Suprapubic skin (tissue), 4 donors: ENCODE results near the gene NPHP4. TPM values are rescaled to one million over a fixed set of nuclear protein-coding genes. Genes with fewer than 3 reads are reported as not detected.

ENCODE experiments used
- DNase-seq, 2 donors: peaks; one replicate each; pipeline ENCODE4 v3.0.0-alpha.2; 2019; ENCODE audit warnings: low spot score in 2 of 2
- H3K27ac ChIP-seq: fragments of 200-600 bp; sonication (generic); one replicate; pipeline ENCODE4 v1.5.1; 2019
- H3K27me3 ChIP-seq: fragments of 200-600 bp; sonication (generic); one replicate; pipeline ENCODE4 v1.5.1; 2019
- H3K36me3 ChIP-seq: fragments of 200-600 bp; sonication (generic); one replicate; pipeline ENCODE4 v1.5.1; 2019
- H3K4me1 ChIP-seq: fragments of 200-600 bp; sonication (generic); one replicate; pipeline ENCODE4 v1.5.1; 2019
- H3K4me3 ChIP-seq: fragments of 200-600 bp; sonication (generic); one replicate; pipeline ENCODE4 v1.5.1; 2019; ENCODE audit warnings: mild to moderate bottlenecking
- H3K9me3 ChIP-seq: fragments of 200-600 bp; sonication (generic); one replicate; pipeline ENCODE4 v1.5.1; 2019
- CTCF ChIP-seq, 2 donors: fragments of 200-600 bp in 1 of 2; fragments of 450-650 bp in 1 of 2; sonication (generic) in 1 of 2; IDR thresholded peaks; one replicate each; pipeline ENCODE4 v1.5.1; 2016 to 2019; ENCODE audit warnings: antibody characterized with exemption in 2 of 2, mild to moderate bottlenecking in 1 of 2, moderate library complexity in 1 of 2
- EP300 ChIP-seq: sonication (generic); formaldehyde crosslinking; IDR thresholded peaks from one replicate; pipeline ENCODE4 v1.6.1; 2017; ENCODE audit warnings: antibody characterized with exemption
- POLR2A ChIP-seq, 2 donors: fragments of 450-650 bp; IDR thresholded peaks; one replicate each; pipeline ENCODE4 v1.6.1; 2017; ENCODE audit warnings: antibody characterized with exemption in 2 of 2, mild to moderate bottlenecking in 2 of 2, moderate library complexity in 2 of 2
- POLR2AphosphoS5 ChIP-seq, 3 donors: sonication (generic); formaldehyde crosslinking; IDR thresholded peaks; one replicate each; pipeline ENCODE4 v1.6.1; 2017; ENCODE audit warnings: antibody characterized with exemption in 3 of 3
- WGBS: methylation state at CpG from one replicate; pipeline ENCODE4 v1.1.5; 2018; 5-methylcytosine and 5-hydroxymethylcytosine counted together
- total RNA-seq, 4 donors: library from RNA; depleted of rRNA; stranded (reverse); fragments of >200 nt; gene quantifications; one replicate each; pipeline ENCODE4 v1.1.0, GENCODE V29; 2016

The NPHP4 gene
- total RNA-seq, 4 donors from 2014 or later, result 26.3 to 33.7 (median 29.1) TPM

GRCh38 chr1:5842679-5843078 lies 149.5 kb downstream of the NPHP4 start:
- Histone ChIP-seq H3K36me3 (no peaks in the 10 kb centered on the region), H3K27ac (no peak overlapping the region), H3K4me1 (no peaks in the 10 kb centered on the region), H3K27me3 (peaks cover 49% of the 10 kb centered on the region), H3K9me3 (no peaks in the 10 kb centered on the region), H3K4me3 (no peak overlapping the region)
- 76% methylated on average over 11 of the region's 13 CpGs for WGBS
- no peak for DNase-seq
- no peak for TF ChIP-seq EP300
- no peak for TF ChIP-seq POLR2AphosphoS5 (IDR thresholded peaks at IDR 0.05)
- TF ChIP-seq POLR2A (IDR thresholded peaks at IDR 0.05), result no peak
- no peak for TF ChIP-seq CTCF (IDR thresholded peaks at IDR 0.05)

DNA sequence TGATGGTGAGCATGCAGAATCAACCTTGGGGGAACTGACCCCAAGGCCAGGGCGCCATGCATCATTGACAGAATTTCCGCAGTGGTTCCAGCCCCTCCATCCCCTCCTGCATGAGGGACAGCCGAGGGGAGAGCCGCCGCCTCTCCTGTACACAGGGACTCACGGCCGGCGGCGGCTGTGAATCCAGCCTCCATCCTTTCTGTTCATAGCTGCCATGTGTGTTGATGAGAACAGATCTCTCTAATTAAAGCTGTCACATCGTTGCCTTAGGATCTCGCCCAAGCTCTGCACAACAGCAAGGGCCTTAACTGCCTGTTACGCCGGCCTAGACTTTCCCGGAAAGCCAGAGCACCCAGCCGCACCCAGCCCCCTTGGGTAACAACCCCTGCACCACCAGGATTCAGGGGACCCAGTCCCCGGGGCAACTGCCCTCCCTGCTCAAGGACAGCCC lies 151.6 kb downstream of the NPHP4 start:
- H3K27ac ChIP-seq, result no peak overlapping the region
- no peaks in the 10 kb centered on the region for H3K9me3 ChIP-seq
- WGBS, result 76% methylated on average over 7 of the region's 16 CpGs

DNA sequence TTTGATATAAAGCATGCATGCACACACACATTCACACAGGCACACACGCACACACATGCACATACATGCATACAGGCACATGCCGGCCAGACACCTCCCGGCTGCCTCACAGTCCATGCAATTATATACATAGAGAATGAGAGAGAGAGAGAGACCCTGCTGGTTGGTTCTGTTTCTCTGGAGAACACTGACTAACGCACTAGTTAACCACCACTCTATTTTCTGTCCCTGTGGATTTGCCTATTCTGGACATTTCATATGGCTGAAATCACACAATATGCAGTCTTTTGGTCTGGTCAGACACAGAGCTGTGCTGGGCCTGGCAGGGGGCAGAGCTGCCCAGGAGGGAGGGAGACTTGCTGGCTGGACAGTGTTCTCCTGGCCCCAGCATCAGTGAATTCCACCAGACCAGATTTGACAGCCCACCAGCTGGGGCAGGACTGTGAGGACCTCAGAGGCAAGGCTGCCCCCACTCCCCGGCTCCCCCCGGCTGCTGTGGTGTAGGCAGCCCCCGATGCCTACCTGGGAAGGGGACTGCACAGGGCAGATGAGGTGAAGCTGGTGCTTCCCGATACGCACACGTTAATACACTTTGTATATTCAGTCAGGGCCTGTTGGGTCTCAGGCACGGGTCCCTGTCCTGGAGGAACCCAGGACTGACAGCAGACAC lies 152.2 kb downstream of the NPHP4 start:
- peaks cover 48% of the 10 kb centered on the region for H3K27me3 ChIP-seq
- no peaks in the 10 kb centered on the region for H3K4me1 ChIP-seq
- no peak overlapping the region for H3K4me3 ChIP-seq
- TF ChIP-seq EP300, result no peak
- no peak for TF ChIP-seq POLR2AphosphoS5 (IDR thresholded peaks at IDR 0.05)
- TF ChIP-seq POLR2A (IDR thresholded peaks at IDR 0.05), result no peak
- no peak for TF ChIP-seq CTCF (IDR thresholded peaks at IDR 0.05)
- no peaks in the 10 kb centered on the region for H3K36me3 ChIP-seq
- no peak overlapping the region for H3K27ac ChIP-seq
- no peaks in the 10 kb centered on the region for H3K9me3 ChIP-seq
- WGBS, result 62% methylated on average over 3 of the region's 11 CpGs
- no peak for DNase-seq

More for the DNA sequence above, 151.6 kb downstream of the NPHP4 start:
- no peak overlapping the region for H3K4me3 ChIP-seq
- H3K4me1 ChIP-seq, result no peaks in the 10 kb centered on the region
- H3K27me3 ChIP-seq, result peaks cover 47% of the 10 kb centered on the region
- H3K36me3 ChIP-seq, result no peaks in the 10 kb centered on the region
- no peak for DNase-seq
- TF ChIP-seq POLR2AphosphoS5 (IDR thresholded peaks at IDR 0.05), result no peak
- TF ChIP-seq EP300, result no peak
- TF ChIP-seq CTCF (IDR thresholded peaks at IDR 0.05), result no peak
- no peak for TF ChIP-seq POLR2A (IDR thresholded peaks at IDR 0.05)

- Histone ChIP-seq H3K27me3 (peaks cover 48% of the 10 kb centered on the region), H3K4me3 (no peak overlapping the region), H3K36me3 (no peaks in the 10 kb centered on the region), H3K27ac (no peak overlapping the region), H3K9me3 (no peaks in the 10 kb centered on the region), H3K4me1 (no peaks in the 10 kb centered on the region)
- no peak for TF ChIP-seq CTCF (IDR thresholded peaks at IDR 0.05)
- TF ChIP-seq POLR2AphosphoS5 (IDR thresholded peaks at IDR 0.05), result no peak
- TF ChIP-seq POLR2A (IDR thresholded peaks at IDR 0.05), result no peak
- no peak for TF ChIP-seq EP300
- DNase-seq, result no peak
- WGBS, result 74% methylated on average over 6 of the region's 6 CpGs
These were observed 152.9 kb downstream of the NPHP4 start for GRCh38 chr1:5839161-5839880.

- Histone ChIP-seq H3K27ac (no peak overlapping the region), H3K9me3 (no peaks in the 10 kb centered on the region), H3K27me3 (peaks cover 47% of the 10 kb centered on the region), H3K4me3 (no peak overlapping the region), H3K36me3 (no peaks in the 10 kb centered on the region), H3K4me1 (no peaks in the 10 kb centered on the region)
- TF ChIP-seq CTCF (IDR thresholded peaks at IDR 0.05) (no peak), POLR2A (IDR thresholded peaks at IDR 0.05) (no peak), EP300 (no peak), POLR2AphosphoS5 (IDR thresholded peaks at IDR 0.05) (no peak)
- no peak for DNase-seq
- WGBS, result 80% methylated on average over 16 of the region's 19 CpGs
These were observed 154.1 kb downstream of the NPHP4 start for GRCh38 chr1:5837976-5838653.
